Measurements from ENCODE around the gene LMBR1L.
"Not testable (repeated sequence)": the region's sequence is repeated elsewhere in the genome, so short reads cannot be mapped to it uniquely, and the experiment has no call there.

The LMBR1L gene

GRCh38 chr12:49084438-49084837, 26.2 kb downstream of the LMBR1L start:
- no peak for DNase-seq

- DNase-seq, result no peak
These were observed 30.9 kb downstream of the LMBR1L start for GRCh38 chr12:49079793-49080192.

- no peak for DNase-seq
These were observed 39.7 kb downstream of the LMBR1L start for GRCh38 chr12:49070971-49071370.

GRCh38 chr12:49069507-49070346, 40.9 kb downstream of the LMBR1L start, which contains the start of gene RHEBL1:
RHEBL1 (minus strand) TSS chr12:49069979; CDS start chr12:49069785, 194 bp downstream.
- DNase-seq, result peak; percentile 99

- peak; percentile 74 for DNase-seq
These were observed 41.7 kb downstream of the LMBR1L start for GRCh38 chr12:49068879-49069506.

- DNase-seq, result no peak
These were observed 44.5 kb downstream of the LMBR1L start for GRCh38 chr12:49066120-49066519.

- no peak for DNase-seq
These were observed 45.9 kb downstream of the LMBR1L start for GRCh38 chr12:49064767-49065152.

- DNase-seq, result not testable (repeated sequence)
These were observed 48.7 kb downstream of the LMBR1L start for GRCh38 chr12:49061916-49062315.

- no peak for DNase-seq
These were observed 49.4 kb downstream of the LMBR1L start for GRCh38 chr12:49061157-49061650.

GRCh38 chr12:49060237-49061156, 50.1 kb downstream of the LMBR1L start, which contains the start of gene KMT2D:
KMT2D (minus strand) TSS chr12:49060794; CDS start chr12:49055324, 5,470 bp downstream.
- DNase-seq, result peak; percentile 98

GRCh38 chr12:49059299-49060171, 51.1 kb downstream of the LMBR1L start:
- DNase-seq, result peak; percentile 68

- DNase-seq, result no peak
These were observed 51.7 kb downstream of the LMBR1L start for GRCh38 chr12:49059045-49059298.

GRCh38 chr12:49058366-49059044, 52.1 kb downstream of the LMBR1L start:
- DNase-seq, result peak; percentile 36

GRCh38 chr12:49057888-49058287, 52.8 kb downstream of the LMBR1L start:
- peak; percentile 40 for DNase-seq

- DNase-seq, result peak; percentile 39
These were observed 54.5 kb downstream of the LMBR1L start for GRCh38 chr12:49055978-49056754.

- DNase-seq, result no peak
These were observed 55.6 kb downstream of the LMBR1L start for GRCh38 chr12:49055092-49055491.

- no peak for DNase-seq
These were observed 56.1 kb downstream of the LMBR1L start for GRCh38 chr12:49054524-49054923.

GRCh38 chr12:49054096-49054495, 56.6 kb downstream of the LMBR1L start:
- DNase-seq, result no peak

GRCh38 chr12:49052451-49053208, 58.0 kb downstream of the LMBR1L start:
- no peak for DNase-seq
